Activated T-helper 17 cell treated with anti-CD3 and anti-CD28 coated beads, Interleukin-2, amount 50 U/mL, for 72 hours (primary cell): ENCODE measurements around the gene ZNF823. TPM values are rescaled to one million over a fixed set of nuclear protein-coding genes. Genes with fewer than 3 reads are reported as not detected.
"Not testable (repeated sequence)": the region's sequence is repeated elsewhere in the genome, so short reads cannot be mapped to it uniquely, and the experiment has no call there.

Experiments used
- ATAC-seq: fragments of 150-1000 bp; cut with Tn5 transposase; replicated peaks from 2 replicates; pipeline ENCODE4 v1.10.0; 2021; ENCODE audit warnings: mild to moderate bottlenecking, moderate library complexity
- H3K27ac Mint-ChIP-seq: one replicate; pipeline ENCODE4 v1.8.0; 2022; ENCODE audit warnings: mixed read lengths
- H3K27me3 Mint-ChIP-seq: one replicate; pipeline ENCODE4 v1.8.0; 2022; ENCODE audit warnings: mixed read lengths
- H3K36me3 Mint-ChIP-seq: one replicate; pipeline ENCODE4 v1.8.0; 2022; ENCODE audit warnings: low read depth, mild to moderate bottlenecking, mixed read lengths
- H3K4me1 Mint-ChIP-seq: one replicate; pipeline ENCODE4 v1.8.0; 2022; ENCODE audit warnings: mixed read lengths
- H3K4me3 Mint-ChIP-seq: one replicate; pipeline ENCODE4 v1.8.0; 2022; ENCODE audit warnings: mild to moderate bottlenecking, mixed read lengths
- H3K9me3 Mint-ChIP-seq: one replicate; pipeline ENCODE4 v1.8.0; 2022; ENCODE audit warnings: mixed read lengths
- total RNA-seq, 2 donors: library from RNA; stranded (reverse); gene quantifications; one replicate each; pipeline ENCODE4 v1.2.3, GENCODE V29; 2022

Gene ZNF823
- total RNA-seq, 2 donors from 2014 or later: 1.9 to 2.8 TPM

- Mint-ChIP-seq H3K36me3 (no peaks in the 10 kb centered on the region), H3K27ac (no peak overlapping the region), H3K4me1 (no peaks in the 10 kb centered on the region), H3K9me3 (peaks cover 5% of the 10 kb centered on the region), H3K4me3 (no peak overlapping the region), H3K27me3 (peaks cover 16% of the 10 kb centered on the region)
- ATAC-seq: peak; percentile 82
These were observed 60.2 kb downstream of the ZNF823 start for GRCh38 chr19:11678504-11678903.

GRCh38 chr19:11676661-11677600 lies 61.8 kb downstream of the ZNF823 start:
- H3K4me3 Mint-ChIP-seq: not testable (repeated sequence)

GRCh38 chr19:11675569-11675968 lies 63.2 kb downstream of the ZNF823 start:
- peaks cover 6% of the 10 kb centered on the region for H3K9me3 Mint-ChIP-seq
- no peak overlapping the region for H3K4me3 Mint-ChIP-seq
- peak; percentile 77 for ATAC-seq
- no peak overlapping the region for H3K27ac Mint-ChIP-seq
- H3K27me3 Mint-ChIP-seq: peaks cover 18% of the 10 kb centered on the region
- H3K4me1 Mint-ChIP-seq: no peaks in the 10 kb centered on the region
- H3K36me3 Mint-ChIP-seq: no peaks in the 10 kb centered on the region

More at GRCh38 chr19:11676661-11677600, 61.8 kb downstream of the ZNF823 start:
- H3K9me3 Mint-ChIP-seq, H3K36me3 Mint-ChIP-seq, H3K27ac Mint-ChIP-seq, ATAC-seq, H3K4me1 Mint-ChIP-seq: not testable (repeated sequence)
- peaks cover 22% of the 10 kb centered on the region for H3K27me3 Mint-ChIP-seq

- Mint-ChIP-seq H3K36me3 (no peaks in the 10 kb centered on the region), H3K27ac (no peak overlapping the region), H3K4me3 (peak overlapping the region; percentile 41), H3K9me3 (peaks cover 7% of the 10 kb centered on the region), H3K4me1 (no peaks in the 10 kb centered on the region), H3K27me3 (peaks cover 14% of the 10 kb centered on the region)
- ATAC-seq: no peak
These were observed 64.7 kb downstream of the ZNF823 start for GRCh38 chr19:11674067-11674492.

- no peaks in the 10 kb centered on the region for H3K4me1 Mint-ChIP-seq
- ATAC-seq: peak; percentile 43
These were observed 65.1 kb downstream of the ZNF823 start for GRCh38 chr19:11673608-11674041.

More at GRCh38 chr19:11673608-11674041, 65.1 kb downstream of the ZNF823 start:
- H3K9me3 Mint-ChIP-seq: peaks cover 7% of the 10 kb centered on the region
- peaks cover 14% of the 10 kb centered on the region for H3K27me3 Mint-ChIP-seq
- no peak overlapping the region for H3K27ac Mint-ChIP-seq
- H3K4me3 Mint-ChIP-seq: peak overlapping the region; percentile 41
- H3K36me3 Mint-ChIP-seq: no peaks in the 10 kb centered on the region

Other genes starting within 250 kb of the ZNF823 start
- 10 to 100 TPM; 18.8 to 26.3 TPM for gene ZNF653, start 233.1 kb downstream of the ZNF823 start, total RNA-seq
- 10 to 100 TPM; 44.2 to 53.3 TPM for gene ECSIT, start 209.8 kb downstream of the ZNF823 start, total RNA-seq
- gene CNN1, start 200.1 kb downstream of the ZNF823 start, total RNA-seq: not detected
- 10 to 100 TPM; 48.0 to 66.5 TPM for gene ELOF1, start 179.7 kb downstream of the ZNF823 start, total RNA-seq
- gene ACP5, start 161.3 kb downstream of the ZNF823 start, total RNA-seq: 10 to 100 TPM; 19.9 to 26.3 TPM
- 1 to 10 TPM; 4.6 to 5.9 TPM for gene ZNF627, start 141.5 kb downstream of the ZNF823 start, total RNA-seq
- 1 to 10 TPM; 4.5 to 5.1 TPM for gene ZNF441, start 28.1 kb upstream of the ZNF823 start, total RNA-seq
- gene ZNF491, start 59.6 kb upstream of the ZNF823 start, total RNA-seq: under 1 TPM; 0.50 to 0.52 TPM
- 1 to 10 TPM; 8.7 to 9.0 TPM for gene ZNF440, start 75.3 kb upstream of the ZNF823 start, total RNA-seq
- 10 to 100 TPM in 1 of 2 donors, 1 to 10 TPM in 1; 4.3 to 16.5 TPM for gene ZNF439, start 109.8 kb upstream of the ZNF823 start, total RNA-seq
- gene ZNF69, start 148.8 kb upstream of the ZNF823 start, total RNA-seq: 1 to 10 TPM; 1.5 to 1.9 TPM
- 10 to 100 TPM; 12.0 to 12.2 TPM for gene ZNF700, start 186.2 kb upstream of the ZNF823 start, total RNA-seq
- gene ZNF763, start 226.1 kb upstream of the ZNF823 start, total RNA-seq: 1 to 10 TPM in 1 of 2 donors, under 1 TPM in 1; 0.64 to 1.3 TPM